Mesenteric fat pad (tissue), 1 donor: ENCODE results near the gene ANTXR1. TPM values are rescaled to one million over a fixed set of nuclear protein-coding genes. Genes with fewer than 3 reads are reported as not detected.

ENCODE experiments used
- DNase-seq: peaks from one replicate; pipeline ENCODE4 v3.0.0-alpha.2; 2020; ENCODE audit warnings: low spot score
- long read RNA-seq: library from polyadenylated mRNA; unstranded; transcript quantifications from one replicate; pipeline ENCODE4 v2.0.0, GENCODE V29; 2020
- total RNA-seq: library from RNA; stranded (reverse); fragmentation: NEBNext Ultra II Directional; extraction: Animal tissue kit (Norgen Biotek cat#: 25700); gene quantifications from one replicate; pipeline ENCODE4 v1.2.1, GENCODE V29; 2021
- donor health status: DM: yes; HTN: yes; CAD: no.

The ANTXR1 gene
- total RNA-seq, result 51.9 TPM
- long read RNA-seq, partial matches to known transcripts, result 10 of 32 reads
- long read RNA-seq, other reads (novel, unspliced or antisense), result 19 of 32 reads

GRCh38 chr2:69013142-69013839, at the start of gene ANTXR1:
ANTXR1 (plus strand) TSS chr2:69013179; CDS start chr2:69013500, 321 bp downstream.
- DNase-seq, result no peak

GRCh38 chr2:68964282-68964681, 48.7 kb upstream of the ANTXR1 start:
- no peak for DNase-seq

- no peak for DNase-seq
These were observed 44.8 kb upstream of the ANTXR1 start for GRCh38 chr2:68968221-68968620.

GRCh38 chr2:68969736-68970490, 43.1 kb upstream of the ANTXR1 start:
- DNase-seq, result no peak

- no peak for DNase-seq
These were observed 42.3 kb upstream of the ANTXR1 start for GRCh38 chr2:68970566-68971265.

- DNase-seq, result no peak
These were observed 41.3 kb upstream of the ANTXR1 start for GRCh38 chr2:68971591-68972231.

- DNase-seq, result no peak
These were observed 38.7 kb upstream of the ANTXR1 start, which contains the start of gene GKN1 for GRCh38 chr2:68974251-68974650. GKN1 (plus strand) TSS chr2:68974636; CDS start chr2:68974678, 42 bp downstream.

- DNase-seq, result no peak
These were observed 37.9 kb upstream of the ANTXR1 start for GRCh38 chr2:68974946-68975665.

GRCh38 chr2:68975844-68976243, 37.1 kb upstream of the ANTXR1 start:
- no peak for DNase-seq

GRCh38 chr2:68977453-68977852, 35.5 kb upstream of the ANTXR1 start:
- DNase-seq, result no peak

- DNase-seq, result no peak
These were observed 34.9 kb upstream of the ANTXR1 start for GRCh38 chr2:68978098-68978497.

GRCh38 chr2:68980956-68981355, 32.0 kb upstream of the ANTXR1 start:
- DNase-seq, result no peak

GRCh38 chr2:68987021-68987503, 25.9 kb upstream of the ANTXR1 start:
- DNase-seq, result no peak

- no peak for DNase-seq
These were observed 23.9 kb upstream of the ANTXR1 start for GRCh38 chr2:68989035-68989434.

- no peak for DNase-seq
These were observed 20.6 kb upstream of the ANTXR1 start for GRCh38 chr2:68992341-68992740.

- no peak for DNase-seq
These were observed 20.0 kb upstream of the ANTXR1 start for GRCh38 chr2:68992933-68993332.

- no peak for DNase-seq
These were observed 19.3 kb upstream of the ANTXR1 start for GRCh38 chr2:68993660-68994059.

GRCh38 chr2:68994864-68995263, 18.1 kb upstream of the ANTXR1 start:
- DNase-seq, result no peak

- DNase-seq, result no peak
These were observed 17.1 kb upstream of the ANTXR1 start for GRCh38 chr2:68995916-68996315.

GRCh38 chr2:68997401-68997800, 15.6 kb upstream of the ANTXR1 start:
- no peak for DNase-seq

- no peak for DNase-seq
These were observed 11.1 kb upstream of the ANTXR1 start for GRCh38 chr2:69001879-69002278.
